Ovary (tissue), 3 donors: Measurements from ENCODE around the gene MYBPC2.

Source experiments
- CTCF ChIP-seq, 3 donors: fragments of 450-650 bp in 2 of 3; fragments of 200-600 bp in 1 of 3; IDR thresholded peaks; one replicate each; pipeline versions ENCODE4 v1.5.1 to v1.8.0; 2016 to 2022; ENCODE audit warnings: antibody characterized with exemption in 3 of 3, mild to moderate bottlenecking in 1 of 3
- POLR2A ChIP-seq: fragments of 450-650 bp; IDR thresholded peaks from one replicate; pipeline ENCODE4 v1.6.1; 2017; ENCODE audit warnings: antibody characterized with exemption, mild to moderate bottlenecking, moderate library complexity
- donor health status: DM: no; HTN: no; CAD: no.

GRCh38 chr19:50512112-50512998 lies 79.7 kb downstream of the MYBPC2 start:
- TF ChIP-seq CTCF (IDR thresholded peaks at IDR 0.05): no peak
- TF ChIP-seq POLR2A: no peak
